Spleen (tissue), 7 donors: ENCODE results near the gene PLPP2.

Source experiments
- CTCF ChIP-seq, 11 experiments: fragments of 200-600 bp in 7 of 11; fragments of 450-650 bp in 4 of 11; sonication (generic) in 4 of 11; IDR thresholded peaks in 8 of 11; conservative IDR thresholded peaks in 3 of 11; 1 replicate in 7 of 11; 2 replicates in 4 of 11; pipeline versions ENCODE4 v1.4.0 to v1.8.0; 2016 to 2021; ENCODE audit warnings: antibody characterized with exemption in 11 of 11, inconsistent platforms in 4 of 11, mild to moderate bottlenecking in 1 of 11
- POLR2AphosphoS5 ChIP-seq, 3 donors: sonication (generic); formaldehyde crosslinking; IDR thresholded peaks; one replicate each; pipeline ENCODE4 v1.5.1; 2017; ENCODE audit warnings: antibody characterized with exemption in 3 of 3
- donor health status: DM: no; HTN: no; CAD: no; lungs with moderate emphysema.
- donor health status: DM: no; HTN: no; CAD: no.
- donor health status: DM: no; HTN: no; CAD: no.

GRCh38 chr19:275958-276646 is 15.1 kb downstream of the PLPP2 start:
- TF ChIP-seq CTCF (IDR thresholded peaks at IDR 0.05 in 8 of 11, conservative IDR thresholded peaks at IDR 0.05 in 3 of 11) (no peak), POLR2AphosphoS5 (IDR thresholded peaks at IDR 0.05) (no peak)
